Esophagus (tissue), 2 donors: ENCODE measurements around the gene RGS16. TPM values are rescaled to one million over a fixed set of nuclear protein-coding genes. Genes with fewer than 3 reads are reported as not detected.

ENCODE experiments used
- H3K27ac ChIP-seq, 2 donors: one replicate each; pipeline ENCODE4 v1.5.1; 2013; ENCODE audit warnings: low read depth in 2 of 2, mild to moderate bottlenecking in 2 of 2, inconsistent platforms in 1 of 2, low read length in 1 of 2, moderate library complexity in 1 of 2
- H3K27me3 ChIP-seq, 2 donors: one replicate each; pipeline ENCODE4 v1.6.1; 2013; ENCODE audit warnings: low read length in 2 of 2, control low read depth in 1 of 2, mild to moderate bottlenecking in 1 of 2; ENCODE audit not compliant: insufficient read depth in 2 of 2, control insufficient read depth in 1 of 2
- H3K36me3 ChIP-seq, 2 donors: one replicate each; pipeline ENCODE4 v1.6.1; 2013; ENCODE audit warnings: low read length in 1 of 2; ENCODE audit not compliant: control insufficient read depth in 2 of 2, insufficient read depth in 2 of 2
- H3K4me1 ChIP-seq, 2 donors: one replicate each; pipeline ENCODE4 v1.6.1; 2013; ENCODE audit warnings: low read length in 1 of 2; ENCODE audit not compliant: control insufficient read depth in 2 of 2, insufficient read depth in 2 of 2
- H3K4me3 ChIP-seq, 2 donors: one replicate each; pipeline ENCODE4 v1.5.1; 2013; ENCODE audit warnings: low read length in 2 of 2, mild to moderate bottlenecking in 2 of 2, low read depth in 1 of 2, moderate library complexity in 1 of 2
- H3K9me3 ChIP-seq, 2 donors: one replicate each; pipeline ENCODE4 v1.6.1; 2013; ENCODE audit warnings: mild to moderate bottlenecking in 2 of 2, low read depth in 1 of 2, low read length in 1 of 2, moderate library complexity in 1 of 2; ENCODE audit not compliant: control insufficient read depth in 2 of 2, insufficient read depth in 1 of 2
- WGBS, 2 donors: extraction: QIAGEN DNeasy Blood & Tissue Kit; methylation state at CpG; one replicate each; pipeline ENCODE4 v1.1.7; 2013; 5-methylcytosine and 5-hydroxymethylcytosine counted together
- polyA plus RNA-seq, 2 donors: library from polyadenylated mRNA; stranded (reverse); fragments of 200-250 nt; gene quantifications; one replicate each; pipeline ENCODE4 v1.2.3, GENCODE V29; 2013
- donor health status: healthy with polysubstance abuse.
- donor health status: Bipolar disorder and iron deficiency.

The RGS16 gene
- polyA plus RNA-seq, 2 donors, result 1.1 to 1.5 TPM

GRCh38 chr1:182624577-182624976 is 20.4 kb upstream of the RGS16 start:
- H3K4me1 ChIP-seq, result peaks cover 2 to 8% of the 10 kb centered on the region in 2 donors
- H3K27ac ChIP-seq, result no peak overlapping the region
- no peaks in the 10 kb centered on the region for H3K27me3 ChIP-seq
- no peaks in the 10 kb centered on the region for H3K9me3 ChIP-seq
- 33 to 39% methylated on average over 1 of the region's 1 CpG for WGBS, 2 donors
- no peak overlapping the region for H3K4me3 ChIP-seq
- no peaks in the 10 kb centered on the region for H3K36me3 ChIP-seq

GRCh38 chr1:182622901-182623528 is 18.8 kb upstream of the RGS16 start:
- H3K27ac ChIP-seq, result no peak overlapping the region
- H3K9me3 ChIP-seq, result no peaks in the 10 kb centered on the region
- 56 to 63% methylated on average over 6 of the region's 6 CpGs for WGBS, 2 donors
- peaks cover 2 to 8% of the 10 kb centered on the region in 2 donors for H3K4me1 ChIP-seq
- H3K4me3 ChIP-seq, result no peak overlapping the region
- no peaks in the 10 kb centered on the region for H3K27me3 ChIP-seq
- H3K36me3 ChIP-seq, result no peaks in the 10 kb centered on the region

GRCh38 chr1:182621906-182622305 is 17.7 kb upstream of the RGS16 start:
- no peaks in the 10 kb centered on the region for H3K9me3 ChIP-seq
- H3K36me3 ChIP-seq, result no peaks in the 10 kb centered on the region
- H3K4me1 ChIP-seq, result peaks cover 1 to 8% of the 10 kb centered on the region in 2 donors
- H3K27me3 ChIP-seq, result no peaks in the 10 kb centered on the region
- no peak overlapping the region for H3K27ac ChIP-seq
- no peak overlapping the region for H3K4me3 ChIP-seq
- WGBS, 2 donors, result 92 to 94% methylated on average over 2 of the region's 2 CpGs

GRCh38 chr1:182620924-182621585 is 16.9 kb upstream of the RGS16 start:
- no peaks in the 10 kb centered on the region for H3K9me3 ChIP-seq
- H3K36me3 ChIP-seq, result no peaks in the 10 kb centered on the region
- no peak overlapping the region for H3K4me3 ChIP-seq
- no peaks in the 10 kb centered on the region for H3K27me3 ChIP-seq
- H3K4me1 ChIP-seq, result peaks cover 0 to 5% of the 10 kb centered on the region in 2 donors
- no peak overlapping the region for H3K27ac ChIP-seq

- H3K27ac ChIP-seq, result no peak overlapping the region
- H3K27me3 ChIP-seq, result no peaks in the 10 kb centered on the region
- WGBS, 2 donors, result 58% methylated on average over 6 of the region's 6 CpGs
- peaks cover 0 to 2% of the 10 kb centered on the region in 2 donors for H3K4me1 ChIP-seq
- H3K4me3 ChIP-seq, result no peak overlapping the region
- H3K9me3 ChIP-seq, result no peaks in the 10 kb centered on the region
- H3K36me3 ChIP-seq, result no peaks in the 10 kb centered on the region
Observed at GRCh38 chr1:182617734-182618351, 13.7 kb upstream of the RGS16 start.

GRCh38 chr1:182617014-182617429 is 12.8 kb upstream of the RGS16 start:
- Histone ChIP-seq H3K36me3 (no peaks in the 10 kb centered on the region), H3K9me3 (no peaks in the 10 kb centered on the region), H3K4me1 (peaks cover 0 to 2% of the 10 kb centered on the region in 2 donors), H3K4me3 (no peak overlapping the region), H3K27me3 (no peaks in the 10 kb centered on the region), H3K27ac (no peak overlapping the region)
- WGBS, 2 donors, result 62 to 72% methylated on average over 4 of the region's 4 CpGs

- Histone ChIP-seq H3K9me3 (no peaks in the 10 kb centered on the region), H3K4me1 (peaks cover 0 to 2% of the 10 kb centered on the region in 2 donors), H3K4me3 (no peak overlapping the region), H3K36me3 (no peaks in the 10 kb centered on the region), H3K27ac (peak overlapping the region in 1 of 2 donors; percentile 50), H3K27me3 (no peaks in the 10 kb centered on the region)
- 6 to 7% methylated on average over 17 of the region's 17 CpGs for WGBS, 2 donors
Observed at GRCh38 chr1:182616130-182617013, 12.2 kb upstream of the RGS16 start.

GRCh38 chr1:182615468-182616129 is 11.4 kb upstream of the RGS16 start:
- Histone ChIP-seq H3K36me3 (no peaks in the 10 kb centered on the region), H3K4me3 (peak overlapping the region; percentile 38 to 43), H3K27ac (peak overlapping the region; percentile 79 to 91), H3K27me3 (no peaks in the 10 kb centered on the region), H3K9me3 (no peaks in the 10 kb centered on the region), H3K4me1 (peaks cover 0 to 2% of the 10 kb centered on the region in 2 donors)
- whole genome bisulfite sequencing, 2 donors, result 12 to 27% methylated on average over 11 of the region's 11 CpGs
